HepG2 (cell line): ENCODE results near the gene FABP1. TPM values are rescaled to one million over a fixed set of nuclear protein-coding genes. Genes with fewer than 3 reads are reported as not detected.

Source experiments
- ATAC-seq: fragments of 200-7000 bp; cut with Tn5 transposase; 3 replicates; pipeline ENCODE4 v1.9.1; 2020; ENCODE audit warnings: mild to moderate bottlenecking, moderate library complexity
- BruUV-seq: library from RNA; stranded (reverse); fragments of 400-500 nt; replicated peaks from 2 replicates; lab custom pipeline; 2021; lab: Mats Ljungman, UMichigan
- CTCF ChIA-PET: fragments of 300-600 bp; formaldehyde crosslinking; extraction: SDS; loops from one replicate; lab custom pipeline; 2021; ENCODE audit warnings: low total read pairs, inconsistent platforms, low intra/inter-chr PET ratio; lab: Yijun Ruan, JAX
- POLR2A ChIA-PET: fragments of 350-600 bp; sonication (Branson Sonifier 250); formaldehyde crosslinking; loops from one replicate; lab custom pipeline; 2020; ENCODE audit warnings: antibody characterized with exemption, inconsistent platforms; lab: Yijun Ruan, JAX
- DNase-seq: peaks from one replicate; pipeline ENCODE4 v3.0.0-alpha.2; 2015; ENCODE audit warnings: low spot score
- FAIRE-seq: peaks from 3 replicates; lab custom pipeline; 2011; peaks lifted over from hg19 to GRCh38; lab: Jason Lieb, UNC
- H2AFZ ChIP-seq: one replicate; pipeline ENCODE4 v1.6.1; 2011; ENCODE audit warnings: low read length, inconsistent platforms
- H3K27ac ChIP-seq: fragments of 300-600 bp; 3 replicates; pipeline ENCODE4 v1.8.0; 2011; ENCODE audit warnings: mixed run types, mild to moderate bottlenecking, mixed read lengths, low read length, inconsistent platforms; ENCODE audit not compliant: insufficient read depth; ENCODE audit errors: extremely low read length
- H3K27me3 ChIP-seq, 2 experiments: fragments of 200-600 bp in 1 of 2; 2 replicates in 1 of 2; 3 replicates in 1 of 2; pipeline versions ENCODE4 v1.6.0 to v1.8.0; 2011; ENCODE audit warnings: low read length in 2 of 2, mild to moderate bottlenecking in 2 of 2, moderate library complexity in 2 of 2, inconsistent platforms in 1 of 2; ENCODE audit not compliant: insufficient read depth in 2 of 2, control insufficient read depth in 1 of 2
- H3K36me3 ChIP-seq, 2 experiments: fragments of 200-600 bp in 1 of 2; replicated peaks in 1 of 2; 2 replicates in 1 of 2; 3 replicates in 1 of 2; pipeline versions ENCODE4 v1.5.1 to v1.8.0; 2011; ENCODE audit warnings: low read length in 2 of 2, inconsistent platforms in 1 of 2; ENCODE audit not compliant: insufficient read depth in 2 of 2, control insufficient read depth in 1 of 2
- H3K4me1 ChIP-seq: 2 replicates; pipeline ENCODE4 v1.5.1; 2012; ENCODE audit warnings: low read length, inconsistent platforms; ENCODE audit not compliant: insufficient read depth
- H3K4me2 ChIP-seq: 2 replicates; pipeline ENCODE4 v1.6.0; 2011; ENCODE audit warnings: low read depth, low read length, inconsistent platforms
- H3K4me3 ChIP-seq, 3 experiments: fragments of 200-600 bp in 1 of 3; sonication (generic), shearing (Covaris generic) in 1 of 3; replicated peaks in 1 of 3; 2 replicates each; pipeline ENCODE4 v1.5.1; 2011 to 2016; ENCODE audit warnings: low read length in 3 of 3, inconsistent platforms in 2 of 3, low read depth in 2 of 3, mild to moderate bottlenecking in 2 of 3, control low read depth in 1 of 3, mixed read lengths in 1 of 3; ENCODE audit not compliant: insufficient read depth in 1 of 3
- H3K79me2 ChIP-seq: one replicate; pipeline ENCODE4 v1.6.1; 2011; ENCODE audit warnings: low read length, inconsistent platforms; ENCODE audit not compliant: insufficient read depth
- H3K9ac ChIP-seq: 2 replicates; pipeline ENCODE4 v1.6.0; 2011; ENCODE audit warnings: mild to moderate bottlenecking, low read depth, low read length, inconsistent platforms; ENCODE audit not compliant: insufficient read depth
- H3K9me3 ChIP-seq: 2 replicates; pipeline ENCODE4 v1.5.1; 2012; ENCODE audit warnings: mild to moderate bottlenecking, low read length
- H4K20me1 ChIP-seq: 2 replicates; pipeline ENCODE4 v1.6.0; 2011; ENCODE audit warnings: inconsistent platforms, mild to moderate bottlenecking, low read length, moderate library complexity; ENCODE audit not compliant: insufficient read depth
- AGO2 ChIP-seq: fragments of 200-400 bp; formaldehyde crosslinking; optimal IDR thresholded peaks from 2 replicates; pipeline ENCODE3; 2017; ENCODE audit warnings: mild to moderate bottlenecking, low read depth, low read length, moderate library complexity
- CAMTA2 ChIP-seq: sonication (generic); formaldehyde crosslinking; IDR thresholded peaks from 2 replicates; pipeline ENCODE4 v1.4.0; 2020; ENCODE audit warnings: mild to moderate bottlenecking, missing genetic modification reagents, borderline replicate concordance
- GTF2F1 ChIP-seq: fragments of 150-350 bp; IDR thresholded peaks from 2 replicates; pipeline ENCODE4 v1.6.1; 2014; ENCODE audit warnings: low read length
- JUND ChIP-seq: sonication (generic); formaldehyde crosslinking; IDR thresholded peaks from 2 replicates; pipeline ENCODE4 v1.8.0; 2022; ENCODE audit warnings: mild to moderate bottlenecking, missing genetic modification reagents
- MAF1 ChIP-seq: sonication (generic); formaldehyde crosslinking; IDR thresholded peaks from 2 replicates; pipeline ENCODE4 v1.5.0; 2020; ENCODE audit warnings: missing genetic modification reagents, borderline replicate concordance
- SUZ12 ChIP-seq: fragments of 150-350 bp; IDR thresholded peaks from 2 replicates; pipeline ENCODE4 v1.6.1; 2014; ENCODE audit warnings: low read depth, low read length
- TAF15 ChIP-seq: fragments of 200-400 bp; formaldehyde crosslinking; IDR thresholded peaks from one replicate; pipeline ENCODE4 v1.6.1; 2018; ENCODE audit warnings: mild to moderate bottlenecking, low read depth, low read length; ENCODE audit not compliant: poor library complexity, severe bottlenecking
- ZMAT3 ChIP-seq: sonication (generic); formaldehyde crosslinking; conservative IDR thresholded peaks from 2 replicates; pipeline ENCODE4 v1.7.0; 2021; ENCODE audit warnings: missing genetic modification reagents
- WGBS: methylation state at CpG from one replicate; pipeline ENCODE4 v1.1.6; 2017; ENCODE audit warnings: low lambda C conversion rate; 5-methylcytosine and 5-hydroxymethylcytosine counted together
- in situ Hi-C: cut with HindIII; loops from 2 replicates; pipeline ENCODE4 v1.10.0; 2017; ENCODE audit warnings: low pct_unique_long_range_greater_than_20kb; ENCODE audit not compliant: extremely low pct_ligation_motif_present
- intact Hi-C: fragments of 100-400 bp; cut with micrococcal nuclease; formaldehyde crosslinking; loops from one replicate; pipeline ENCODE4 v1.10.0; 2022; ENCODE audit not compliant: unreplicated experiment
- polyA plus RNA-seq, 8 experiments: library from polyadenylated mRNA; depleted of rRNA in 3 of 8; stranded (reverse) in 7 of 8; unstranded in 1 of 8; fragments of >200 nt; fragmentation: Illumina TruSeq in 4 of 8; extraction: Trizol in 4 of 8; gene quantifications; 2 replicates each; pipeline versions ENCODE4 v1.2.1 to v1.2.3, GENCODE V29; 2011 to 2016; ENCODE audit warnings: low read depth in 4 of 8, missing spikeins in 1 of 8, mixed read lengths in 1 of 8; ENCODE audit not compliant: insufficient read depth in 1 of 8
- total RNA-seq, 5 experiments: library from RNA; depleted of rRNA; stranded (reverse); fragments of >200 nt; fragmentation: Illumina TruSeq; extraction: Trizol; gene quantifications; 2 replicates each; pipeline ENCODE4 v1.2.3, GENCODE V29; 2016; ENCODE audit warnings: low read depth in 1 of 5
- TF ChIP-seq, protein P1 (sequence below): sonication (generic); formaldehyde crosslinking; IDR thresholded peaks from 2 replicates; pipeline ENCODE4 v1.8.0; 2023; ENCODE audit warnings: mild to moderate bottlenecking, missing genetic modification reagents
- TF ChIP-seq, protein P2 (sequence below): sonication (generic); formaldehyde crosslinking; IDR thresholded peaks from 2 replicates; pipeline ENCODE4 v1.9.0; 2021; ENCODE audit warnings: missing genetic modification reagents, mild to moderate bottlenecking, borderline replicate concordance

Gene FABP1
- total and polyA plus RNA-seq, 2 of the 13 experiments (the other 11 are each of a cell fraction or from before 2014, with no cell fraction given): 644 to 1,608 TPM

DNA sequence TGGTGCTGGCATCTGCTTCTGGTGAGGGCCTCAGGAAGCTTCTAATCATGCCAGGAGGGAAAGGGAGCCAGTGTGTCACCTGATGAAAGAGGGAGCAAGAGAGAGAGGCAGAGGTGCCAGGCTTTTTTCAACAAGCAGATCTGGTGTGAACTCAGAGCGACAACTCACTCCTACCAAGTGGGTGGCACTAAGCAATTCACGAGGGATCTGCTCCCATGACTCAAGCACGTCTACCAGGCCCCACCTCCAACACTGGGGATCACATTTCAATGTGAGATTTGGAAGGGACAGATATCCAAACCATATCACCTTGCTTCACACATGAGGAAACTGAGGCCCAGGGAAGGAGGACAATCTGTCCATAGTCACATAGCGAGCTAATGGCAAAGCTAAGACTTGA, 19.1 kb downstream of the FABP1 start:
- no TSS peak for BruUV-seq
- CTCF ChIA-PET: no interaction called here
- DNase-seq (no peak), FAIRE-seq (no peak), ATAC-seq (no peak)
- Histone ChIP-seq H2AFZ (no peak overlapping the region), H3K4me3 (no peak overlapping the region), H3K36me3 (no peaks in the 10 kb centered on the region), H4K20me1 (no peaks in the 10 kb centered on the region), H3K9ac (no peak overlapping the region), H3K4me2 (no peak overlapping the region), H3K27ac (no peak overlapping the region), H3K27me3 (peaks cover 0 to 16% of the 10 kb centered on the region in 2 experiments; a peak in 3 of 5 replicates), H3K4me1 (peaks cover 8% of the 10 kb centered on the region), H3K79me2 (no peaks in the 10 kb centered on the region), H3K9me3 (no peaks in the 10 kb centered on the region)
- TF ChIP-seq GTF2F1 (no peak), CAMTA2 (CRISPR knock-in tag) (no peak), JUND (no peak), MAF1 (CRISPR knock-in tag) (no peak), AGO2 (no peak), SUZ12 (no peak), TAF15 (no peak), ZMAT3 (no peak)
- TF ChIP-seq, protein P1, sequence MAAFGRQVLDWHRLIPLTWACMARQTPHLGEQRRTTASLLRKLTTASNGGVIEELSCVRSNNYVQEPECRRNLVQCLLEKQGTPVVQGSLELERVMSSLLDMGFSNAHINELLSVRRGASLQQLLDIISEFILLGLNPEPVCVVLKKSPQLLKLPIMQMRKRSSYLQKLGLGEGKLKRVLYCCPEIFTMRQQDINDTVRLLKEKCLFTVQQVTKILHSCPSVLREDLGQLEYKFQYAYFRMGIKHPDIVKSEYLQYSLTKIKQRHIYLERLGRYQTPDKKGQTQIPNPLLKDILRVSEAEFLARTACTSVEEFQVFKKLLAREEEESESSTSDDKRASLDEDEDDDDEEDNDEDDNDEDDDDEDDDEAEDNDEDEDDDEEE: no peak
- TF ChIP-seq, protein P2, sequence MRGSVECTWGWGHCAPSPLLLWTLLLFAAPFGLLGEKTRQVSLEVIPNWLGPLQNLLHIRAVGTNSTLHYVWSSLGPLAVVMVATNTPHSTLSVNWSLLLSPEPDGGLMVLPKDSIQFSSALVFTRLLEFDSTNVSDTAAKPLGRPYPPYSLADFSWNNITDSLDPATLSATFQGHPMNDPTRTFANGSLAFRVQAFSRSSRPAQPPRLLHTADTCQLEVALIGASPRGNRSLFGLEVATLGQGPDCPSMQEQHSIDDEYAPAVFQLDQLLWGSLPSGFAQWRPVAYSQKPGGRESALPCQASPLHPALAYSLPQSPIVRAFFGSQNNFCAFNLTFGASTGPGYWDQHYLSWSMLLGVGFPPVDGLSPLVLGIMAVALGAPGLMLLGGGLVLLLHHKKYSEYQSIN (CRISPR knock-in tag): no peak
- 38% methylated on average over 4 of the region's 4 CpGs for WGBS
- POLR2A ChIA-PET: no interaction called here
- intact Hi-C loops (no loop called here), in situ Hi-C loops (no loop called here)
